GM12891 (cell line): ENCODE measurements around the gene WNT11.

Experiments
- DNase-seq: peaks from one replicate; pipeline ENCODE4 v3.0.0; 2011; ENCODE audit warnings: low spot score; ENCODE audit not compliant: insufficient read length
- FAIRE-seq: peaks from 2 replicates; lab custom pipeline; 2011; peaks lifted over from hg19 to GRCh38; lab: Jason Lieb, UNC
- PAX5 ChIP-seq: IDR thresholded peaks from 2 replicates; pipeline ENCODE4 v1.6.1; 2011; ENCODE audit warnings: low read length, moderate library complexity, mild to moderate bottlenecking; ENCODE audit not compliant: insufficient read depth, severe bottlenecking
- POLR2A ChIP-seq: IDR thresholded peaks from 2 replicates; pipeline ENCODE4 v1.6.1; 2011; ENCODE audit warnings: low read depth, low read length, control low read depth
- POLR2AphosphoS5 ChIP-seq: IDR thresholded peaks from 2 replicates; pipeline ENCODE4 v1.6.1; 2011; ENCODE audit warnings: low read depth, low read length, control low read depth
- POU2F2 ChIP-seq: IDR thresholded peaks from 2 replicates; pipeline ENCODE4 v1.6.1; 2011; ENCODE audit warnings: low read depth, mild to moderate bottlenecking, control low read depth, low read length, moderate library complexity
- SPI1 ChIP-seq: IDR thresholded peaks from 2 replicates; pipeline ENCODE4 v1.6.1; 2011; ENCODE audit warnings: low read depth, low read length, control low read depth
- TAF1 ChIP-seq: IDR thresholded peaks from 2 replicates; pipeline ENCODE4 v1.6.1; 2011; ENCODE audit warnings: low read depth, low read length, control low read depth

WNT11 gene

DNA sequence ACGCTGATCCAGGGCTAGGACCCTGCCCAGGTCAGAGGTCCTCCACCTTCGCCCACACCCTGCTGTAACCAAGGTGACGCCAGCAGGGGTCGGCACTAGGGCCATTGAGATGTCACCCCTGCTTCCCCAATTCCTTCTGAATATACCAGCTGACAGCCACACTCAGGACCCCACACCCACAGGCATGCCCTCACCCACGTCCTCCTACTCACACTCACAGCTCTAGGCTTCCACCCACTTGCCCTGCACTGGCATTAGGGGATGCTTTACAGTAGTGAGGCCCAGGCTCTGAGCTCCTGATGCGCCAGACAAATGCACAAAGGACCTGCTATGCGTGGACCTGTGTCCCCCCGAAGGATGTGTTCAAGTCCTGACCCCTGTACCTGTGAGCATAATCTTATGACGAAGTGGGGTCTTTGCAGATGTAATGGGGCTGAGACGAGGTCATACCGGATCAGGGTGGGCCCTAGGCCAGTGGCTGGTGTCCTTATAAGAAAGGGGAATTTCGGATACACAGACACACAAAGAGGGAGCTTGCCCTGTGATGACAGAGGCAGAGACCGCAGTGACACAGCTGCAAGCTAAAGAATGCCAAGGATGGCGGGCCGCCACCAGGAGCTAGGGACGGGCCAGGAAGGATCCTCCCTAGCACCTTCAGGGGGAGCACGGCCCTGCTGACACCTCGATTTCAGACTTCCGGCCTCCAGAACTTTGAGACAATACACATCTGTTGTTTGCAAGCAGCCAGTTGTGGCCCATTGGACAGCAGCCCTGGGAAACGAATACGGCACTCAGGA, 11.2 kb downstream of the WNT11 start:
- TF ChIP-seq POLR2AphosphoS5 (no peak), SPI1 (no peak), PAX5 (no peak), POLR2A (no peak), TAF1 (no peak), POU2F2 (no peak)
- DNase-seq (no peak), FAIRE-seq (no peak)

DNA sequence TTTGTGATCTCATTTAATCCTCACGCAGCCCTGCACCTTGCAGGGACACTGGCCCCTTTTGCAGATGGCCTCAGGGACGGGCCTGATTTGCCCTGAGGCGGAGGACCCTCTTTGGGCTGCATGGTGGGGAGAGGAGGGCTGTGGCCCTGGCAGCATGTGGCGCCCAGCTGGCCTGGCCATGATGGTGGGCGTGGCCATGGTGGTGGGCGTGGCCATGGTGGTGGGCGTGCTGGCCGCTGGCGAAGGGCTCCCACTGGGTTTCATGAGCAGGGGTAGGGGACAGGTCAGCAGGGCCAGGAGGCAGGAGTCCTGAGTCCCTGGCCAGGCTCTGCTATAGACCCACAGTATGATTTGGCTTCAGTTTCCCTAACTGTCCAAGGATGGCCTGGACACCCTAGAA, 13.1 kb downstream of the WNT11 start:
- no peak for FAIRE-seq

GRCh38 chr11:76190376-76190775, 15.9 kb downstream of the WNT11 start:
- DNase-seq (no peak), FAIRE-seq (no peak)
- TF ChIP-seq SPI1: no peak
- TF ChIP-seq PAX5: no peak
- TF ChIP-seq POLR2A: no peak
- no peak for TF ChIP-seq POU2F2
- TF ChIP-seq POLR2AphosphoS5: no peak
- no peak for TF ChIP-seq TAF1

More for the DNA sequence above, 13.1 kb downstream of the WNT11 start:
- no peak for DNase-seq
- no peak for TF ChIP-seq POU2F2
- no peak for TF ChIP-seq SPI1
- no peak for TF ChIP-seq POLR2A
- TF ChIP-seq POLR2AphosphoS5: no peak
- no peak for TF ChIP-seq TAF1
- TF ChIP-seq PAX5: no peak

GRCh38 chr11:76189682-76190081, 16.6 kb downstream of the WNT11 start:
- DNase-seq (no peak), FAIRE-seq (no peak)
- TF ChIP-seq POU2F2 (no peak), PAX5 (no peak), POLR2A (no peak), TAF1 (no peak), POLR2AphosphoS5 (no peak), SPI1 (no peak)

- FAIRE-seq (no peak), DNase-seq (no peak)
- TF ChIP-seq POLR2AphosphoS5: no peak
- no peak for TF ChIP-seq POLR2A
- no peak for TF ChIP-seq TAF1
- no peak for TF ChIP-seq PAX5
- no peak for TF ChIP-seq POU2F2
- no peak for TF ChIP-seq SPI1
Measured at GRCh38 chr11:76188873-76189272, 17.4 kb downstream of the WNT11 start.

DNA sequence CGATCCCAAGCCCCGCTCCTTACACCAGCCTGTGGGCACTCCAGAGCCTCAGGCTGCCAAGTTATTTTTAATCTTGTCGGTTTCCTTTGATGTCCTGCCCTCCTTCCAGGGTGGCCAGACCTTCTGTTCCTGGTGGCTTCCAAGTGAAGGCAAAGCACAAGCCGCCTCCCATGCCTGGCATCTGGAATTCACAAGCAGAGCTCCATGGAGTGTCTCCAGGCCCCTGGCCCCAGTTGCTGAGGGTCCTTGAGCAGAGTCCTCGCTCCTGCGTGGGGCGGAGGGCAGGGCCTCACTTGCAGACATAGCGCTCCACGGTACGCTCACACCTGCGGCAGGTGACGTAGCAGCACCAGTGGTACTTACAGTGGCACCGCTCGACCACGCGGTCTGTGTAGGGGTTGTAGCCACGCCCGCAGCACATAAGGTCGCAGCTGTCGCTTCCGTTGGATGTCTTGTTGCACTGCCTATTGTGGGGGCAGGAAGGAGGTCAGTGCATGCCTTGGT, 19.5 kb downstream of the WNT11 start:
- DNase-seq: no peak
- no peak for FAIRE-seq
- TF ChIP-seq POU2F2 (no peak), PAX5 (no peak), POLR2A (no peak), POLR2AphosphoS5 (no peak), TAF1 (no peak), SPI1 (no peak)

DNA sequence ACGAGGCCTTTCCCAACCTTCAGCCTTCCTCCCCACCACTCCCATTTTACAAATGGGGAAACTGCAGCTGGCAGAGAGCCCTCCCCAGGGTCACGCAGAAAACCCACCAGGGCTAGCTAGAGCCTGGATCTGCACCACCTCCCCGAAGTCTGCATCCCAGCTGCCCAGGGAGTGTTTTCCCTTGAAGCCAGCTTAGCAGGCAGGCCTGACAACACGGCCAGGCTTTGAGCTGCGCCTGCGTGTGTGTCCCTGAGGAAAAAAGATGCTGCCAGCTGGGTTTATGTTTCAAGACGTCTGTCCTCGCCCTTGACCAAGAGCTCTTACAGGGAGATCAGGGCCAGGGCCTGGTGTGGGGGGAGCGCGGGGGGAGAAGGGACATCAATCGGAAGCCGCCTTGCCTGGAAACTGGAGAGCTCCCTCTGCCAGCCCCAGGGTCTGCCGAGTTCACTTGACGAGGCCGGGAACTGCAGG, 20.3 kb downstream of the WNT11 start:
- FAIRE-seq: no peak
- TF ChIP-seq POU2F2: no peak
- no peak for TF ChIP-seq SPI1
- TF ChIP-seq POLR2A: no peak
- no peak for TF ChIP-seq PAX5
- TF ChIP-seq TAF1: no peak
- no peak for DNase-seq

DNA sequence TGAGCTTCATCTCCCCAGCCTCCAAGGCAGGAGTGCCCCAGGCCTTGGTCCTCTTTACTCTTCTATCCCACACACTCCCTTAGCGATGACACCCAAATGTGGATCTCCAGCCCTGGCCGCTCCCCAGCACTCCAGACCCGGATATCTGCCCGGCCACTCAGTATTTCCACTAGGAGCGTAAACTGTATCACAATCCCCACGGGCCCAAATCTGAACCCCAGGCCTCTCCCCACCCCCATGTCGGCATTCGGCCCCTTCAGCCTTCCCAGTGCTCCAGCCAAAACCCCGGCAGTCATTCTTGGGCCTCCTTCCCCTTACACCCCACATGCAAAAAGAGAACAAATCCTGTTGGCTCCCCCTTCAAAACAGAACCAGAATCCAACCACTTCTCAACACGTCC, 20.8 kb downstream of the WNT11 start:
- FAIRE-seq: no peak
- no peak for DNase-seq
- TF ChIP-seq POLR2A (no peak), SPI1 (no peak), PAX5 (no peak), POU2F2 (no peak), TAF1 (no peak), POLR2AphosphoS5 (no peak)

DNA sequence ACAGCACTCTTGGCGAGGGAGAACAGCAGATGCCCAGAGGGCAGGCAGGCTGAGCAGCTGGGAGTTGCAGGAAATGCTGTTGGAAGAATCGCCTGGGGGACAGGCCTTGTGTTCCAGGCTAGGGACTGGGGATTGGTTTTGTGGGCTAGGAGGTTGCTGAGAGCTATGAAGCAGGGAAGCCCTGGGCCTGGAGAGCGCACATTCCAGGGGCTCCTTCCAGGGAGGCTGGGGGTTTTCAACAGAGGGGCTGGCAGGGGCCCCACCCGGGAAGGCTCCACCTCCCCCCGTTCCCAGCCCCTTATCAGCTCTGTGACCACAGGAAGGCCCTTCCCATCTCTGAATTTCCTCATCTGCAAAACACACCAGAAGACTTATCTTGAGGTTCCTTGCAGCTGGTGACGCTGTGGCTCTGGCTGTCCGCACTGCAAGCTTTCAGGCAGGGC, 21.7 kb downstream of the WNT11 start:
- DNase-seq: no peak
- TF ChIP-seq POU2F2: no peak
- TF ChIP-seq SPI1: no peak
- TF ChIP-seq POLR2A: no peak
- TF ChIP-seq PAX5: no peak
- no peak for TF ChIP-seq TAF1
- no peak for FAIRE-seq

DNA sequence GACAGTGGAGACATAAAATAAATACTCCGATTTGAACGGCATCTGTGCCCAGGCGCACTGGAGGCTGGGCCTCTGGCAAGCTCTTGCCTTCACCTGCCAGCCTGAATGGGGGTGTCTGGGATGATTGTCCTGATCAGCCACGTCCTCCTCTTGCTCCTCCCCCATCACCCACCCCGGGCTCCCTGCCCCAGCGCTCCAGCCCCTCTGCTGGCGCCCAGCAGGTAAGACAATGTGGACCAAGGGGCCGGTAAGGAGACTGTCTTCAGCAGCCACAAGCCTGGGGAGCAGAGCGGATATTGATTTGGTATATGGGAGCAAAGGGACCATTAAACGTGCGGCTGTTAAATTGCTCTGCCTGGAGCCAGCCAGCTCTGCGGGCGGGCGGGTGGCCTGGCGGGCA, 24.9 kb downstream of the WNT11 start:
- DNase-seq (no peak), FAIRE-seq (no peak)
- TF ChIP-seq PAX5 (no peak), POLR2AphosphoS5 (no peak), SPI1 (no peak), POLR2A (no peak), POU2F2 (no peak), TAF1 (no peak)
